Measurements from ENCODE around the gene E2F4. TPM values are rescaled to one million over a fixed set of nuclear protein-coding genes. Genes with fewer than 3 reads are reported as not detected.

E2F4 gene
- total and polyA plus RNA-seq, 2 of the 13 experiments (the other 11 are each of a cell fraction or from before 2014, with no cell fraction given): 84.8 to 91.2 TPM

DNA sequence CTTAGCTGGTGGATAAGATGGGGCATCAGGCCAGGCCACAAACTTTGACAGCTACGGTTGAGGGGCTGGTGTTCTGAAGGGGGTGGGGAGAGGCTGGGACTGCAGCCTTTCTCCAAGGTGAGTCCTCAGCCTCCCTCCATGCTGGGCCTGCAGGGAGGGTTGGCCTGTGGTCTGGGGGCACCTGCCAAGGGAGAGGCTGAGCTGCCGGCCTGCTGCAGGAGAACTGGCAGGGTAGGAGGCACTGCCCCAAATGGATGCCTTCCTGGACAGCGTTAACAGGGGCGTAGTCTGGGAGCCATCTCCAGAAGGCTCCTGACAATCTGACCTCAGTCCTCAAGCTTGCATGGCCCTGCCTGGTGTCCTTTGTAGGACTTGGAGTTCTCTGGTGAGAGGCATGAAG is 12.1 kb downstream of the E2F4 start:
- BruUV-seq (replicated peaks): no TSS peak
- DNase-seq (ENCODE audit: low spot score) (no peak), ATAC-seq (no peak), FAIRE-seq (no peak)
- H3K4me2 ChIP-seq (ENCODE audit: low read depth, low read length): no peak overlapping the region
- intact Hi-C loops (cut with micrococcal nuclease; ENCODE audit: unreplicated experiment) (no loop called here), in situ Hi-C loops (cut with HindIII; ENCODE audit: extremely low pct_ligation_motif_present, low pct_unique_long_range_greater_than_20kb) (no loop called here)
- 96% methylated on average over 3 of the region's 4 CpGs for WGBS (ENCODE audit: low lambda C conversion rate)
- no peak overlapping the region for H3K4me3 ChIP-seq (replicated peaks in 1 of 3; ENCODE audit: insufficient read depth in 1 of 3, low read depth in 2 of 3, low read length in 3 of 3)
- peaks cover 27 to 30% of the 10 kb centered on the region in 2 experiments; a peak in 4 of 5 replicates for H3K36me3 ChIP-seq (replicated peaks in 1 of 2; ENCODE audit: control insufficient read depth in 1 of 2, insufficient read depth in 2 of 2, low read length in 2 of 2)
- ChIA-PET CTCF (ENCODE audit: low intra/inter-chr PET ratio, low total read pairs) (no interaction called here), POLR2A (no interaction called here)
- H3K4me1 ChIP-seq (ENCODE audit: insufficient read depth, low read length): peaks cover 34% of the 10 kb centered on the region
- H3K27ac ChIP-seq (ENCODE audit: extremely low read length, insufficient read depth, low read length): no peak overlapping the region
- no peaks in the 10 kb centered on the region for H4K20me1 ChIP-seq (ENCODE audit: insufficient read depth, low read length)
- no peak overlapping the region for H3K9ac ChIP-seq (ENCODE audit: insufficient read depth, low read depth, low read length)
- H3K27me3 ChIP-seq (ENCODE audit: control insufficient read depth in 1 of 2, insufficient read depth in 2 of 2, low read length in 2 of 2): no peaks in the 10 kb centered on the region
- no peaks in the 10 kb centered on the region for H3K9me3 ChIP-seq (ENCODE audit: low read length)
- TF ChIP-seq HDAC6 (IDR thresholded peaks at IDR 0.05; ENCODE audit: low read depth, low read length): no peak
- no peak for TF ChIP-seq ISX (CRISPR knock-in tag; conservative IDR thresholded peaks at IDR 0.05)
- TF ChIP-seq ZFP36 (IDR thresholded peaks at IDR 0.05; ENCODE audit: borderline replicate concordance, low read depth, low read length, partially characterized antibody): no peak
- no peak for TF ChIP-seq REL (CRISPR knock-in tag; conservative IDR thresholded peaks at IDR 0.05)
- TF ChIP-seq, protein P1, sequence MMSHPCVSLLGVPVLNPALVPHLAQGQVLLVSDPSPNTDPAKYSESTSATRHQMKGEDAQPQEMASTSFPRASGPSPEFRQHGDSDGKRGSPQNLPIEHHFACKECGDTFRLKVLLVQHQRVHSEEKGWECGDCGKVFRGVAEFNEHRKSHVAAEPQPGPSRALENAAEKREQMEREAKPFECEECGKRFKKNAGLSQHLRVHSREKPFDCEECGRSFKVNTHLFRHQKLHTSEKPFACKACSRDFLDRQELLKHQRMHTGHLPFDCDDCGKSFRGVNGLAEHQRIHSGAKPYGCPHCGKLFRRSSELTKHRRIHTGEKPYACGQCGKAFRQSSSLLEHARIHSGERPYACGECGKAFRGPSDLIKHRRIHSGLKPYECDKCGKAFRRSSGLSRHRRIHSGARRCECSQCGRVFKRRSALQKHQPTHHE (CRISPR knock-in tag; IDR thresholded peaks at IDR 0.05; ENCODE audit: borderline replicate concordance): no peak
- TF ChIP-seq ZNF816 (CRISPR knock-in tag; IDR thresholded peaks at IDR 0.05; ENCODE audit: borderline replicate concordance): no peak
- TF ChIP-seq ETV5 (CRISPR knock-in tag; IDR thresholded peaks at IDR 0.05; ENCODE audit: borderline replicate concordance): no peak
- no peak for TF ChIP-seq ZNF12 (CRISPR knock-in tag; IDR thresholded peaks at IDR 0.05)
- no peak for TF ChIP-seq ZNF720 (CRISPR knock-in tag; IDR thresholded peaks at IDR 0.05)
- H3K79me2 ChIP-seq (ENCODE audit: insufficient read depth, low read length): no peaks in the 10 kb centered on the region
- no peak overlapping the region for H2AFZ ChIP-seq (ENCODE audit: low read length)
